Raji (cell line): ENCODE measurements around the gene PABPN1.

ENCODE experiments used
- POLR2A ChIP-seq: IDR thresholded peaks from 2 replicates; pipeline ENCODE4 v1.6.1; 2011; ENCODE audit warnings: low read depth, low read length, control low read depth; ENCODE audit not compliant: insufficient read depth

PABPN1 gene

GRCh38 chr14:23359167-23359626 is 37.9 kb downstream of the PABPN1 start:
- no peak for TF ChIP-seq POLR2A

- no peak for TF ChIP-seq POLR2A
These were observed 38.6 kb downstream of the PABPN1 start for GRCh38 chr14:23359722-23360447.

- no peak for TF ChIP-seq POLR2A
These were observed 39.2 kb downstream of the PABPN1 start for GRCh38 chr14:23360496-23360895.

GRCh38 chr14:23361320-23361719 is 40.1 kb downstream of the PABPN1 start:
- TF ChIP-seq POLR2A: no peak

GRCh38 chr14:23361763-23362162 is 40.5 kb downstream of the PABPN1 start:
- TF ChIP-seq POLR2A: no peak

- TF ChIP-seq POLR2A: no peak
These were observed 40.9 kb downstream of the PABPN1 start for GRCh38 chr14:23362200-23362599.

GRCh38 chr14:23364164-23365035 is 43.1 kb downstream of the PABPN1 start:
- TF ChIP-seq POLR2A: no peak

GRCh38 chr14:23365036-23365731 is 43.9 kb downstream of the PABPN1 start, which contains the start of gene EFS:
EFS (minus strand) TSS chr14:23365172; CDS start chr14:23365025, 147 bp downstream.
- no peak for TF ChIP-seq POLR2A

- TF ChIP-seq POLR2A: no peak
These were observed 44.6 kb downstream of the PABPN1 start for GRCh38 chr14:23365732-23366425.

- no peak for TF ChIP-seq POLR2A
These were observed 45.2 kb downstream of the PABPN1 start for GRCh38 chr14:23366426-23366921.

- TF ChIP-seq POLR2A: no peak
These were observed 49.0 kb downstream of the PABPN1 start for GRCh38 chr14:23370221-23370620.

- TF ChIP-seq POLR2A: no peak
These were observed 50.6 kb downstream of the PABPN1 start for GRCh38 chr14:23371865-23372264.

GRCh38 chr14:23372509-23372908 is 51.3 kb downstream of the PABPN1 start, which contains the start of gene IL25:
IL25 (plus strand) TSS chr14:23372809.
- TF ChIP-seq POLR2A: no peak

- TF ChIP-seq POLR2A: no peak
These were observed 51.8 kb downstream of the PABPN1 start for GRCh38 chr14:23373041-23373440.
